Trophoblast cell (in vitro differentiated cells and primary cell): ENCODE data around the gene WSB1.

ENCODE experiments used
- DNase-seq, 2 donors: peaks; one replicate each; pipeline ENCODE4 v3.0.0-alpha.2; 2016
- H2AFZ ChIP-seq: 2 replicates; pipeline ENCODE4 v1.6.1; 2013; ENCODE audit warnings: low read length, moderate library complexity, mild to moderate bottlenecking; ENCODE audit not compliant: insufficient read depth, poor library complexity
- H2AK5ac ChIP-seq: 2 replicates; pipeline ENCODE4 v1.6.1; 2013; ENCODE audit warnings: mild to moderate bottlenecking, low read length
- H2BK120ac ChIP-seq: 2 replicates; pipeline ENCODE4 v1.6.1; 2013; ENCODE audit warnings: low read length, mild to moderate bottlenecking, moderate library complexity; ENCODE audit not compliant: insufficient read depth, poor library complexity
- H2BK12ac ChIP-seq: 2 replicates; pipeline ENCODE4 v1.6.1; 2013; ENCODE audit warnings: mild to moderate bottlenecking, low read length, moderate library complexity
- H2BK5ac ChIP-seq: 2 replicates; pipeline ENCODE4 v1.6.1; 2013; ENCODE audit warnings: low read length, low read depth, moderate library complexity, mild to moderate bottlenecking; ENCODE audit not compliant: poor library complexity
- H3K14ac ChIP-seq: 2 replicates; pipeline ENCODE4 v1.6.1; 2013; ENCODE audit warnings: mild to moderate bottlenecking, low read length
- H3K18ac ChIP-seq: 2 replicates; pipeline ENCODE4 v1.6.1; 2013; ENCODE audit warnings: mild to moderate bottlenecking, low read length
- H3K23ac ChIP-seq: 2 replicates; pipeline ENCODE4 v1.6.1; 2013; ENCODE audit warnings: low read length
- H3K27ac ChIP-seq: 2 replicates; pipeline ENCODE4 v1.5.1; 2013; ENCODE audit warnings: low read depth, mild to moderate bottlenecking, inconsistent platforms, low read length, moderate library complexity
- H3K27me3 ChIP-seq: 2 replicates; pipeline ENCODE4 v1.6.1; 2013; ENCODE audit warnings: inconsistent platforms, mild to moderate bottlenecking, low read length, moderate library complexity; ENCODE audit not compliant: insufficient read depth
- H3K36me3 ChIP-seq, 2 experiments: 1 replicate in 1 of 2; 2 replicates in 1 of 2; pipeline ENCODE4 v1.6.1; 2013; ENCODE audit warnings: low read length in 2 of 2, mild to moderate bottlenecking in 2 of 2, moderate library complexity in 1 of 2; ENCODE audit not compliant: insufficient read depth in 2 of 2, control insufficient read depth in 1 of 2
- H3K4ac ChIP-seq: 2 replicates; pipeline ENCODE4 v1.6.1; 2013; ENCODE audit warnings: low read depth, mild to moderate bottlenecking, low read length, moderate library complexity
- H3K4me1 ChIP-seq, 2 experiments: 1 replicate in 1 of 2; 2 replicates in 1 of 2; pipeline ENCODE4 v1.6.1; 2013; ENCODE audit warnings: low read length in 2 of 2, mild to moderate bottlenecking in 2 of 2, moderate library complexity in 1 of 2; ENCODE audit not compliant: insufficient read depth in 2 of 2, control insufficient read depth in 1 of 2
- H3K4me2 ChIP-seq: 2 replicates; pipeline ENCODE4 v1.6.1; 2013; ENCODE audit warnings: inconsistent platforms, mild to moderate bottlenecking, low read length, moderate library complexity
- H3K4me3 ChIP-seq: 2 replicates; pipeline ENCODE4 v1.5.1; 2013; ENCODE audit warnings: mild to moderate bottlenecking, low read depth, low read length, inconsistent platforms
- H3K79me1 ChIP-seq: one replicate; pipeline ENCODE4 v1.6.1; 2013; ENCODE audit warnings: low read length
- H3K79me2 ChIP-seq: 2 replicates; pipeline ENCODE4 v1.6.1; 2013; ENCODE audit warnings: low read length, mild to moderate bottlenecking; ENCODE audit not compliant: control insufficient read depth, insufficient read depth, poor library complexity
- H3K9ac ChIP-seq: 2 replicates; pipeline ENCODE4 v1.6.1; 2013; ENCODE audit warnings: mild to moderate bottlenecking, low read length
- H3K9me3 ChIP-seq: 2 replicates; pipeline ENCODE4 v1.6.1; 2013; ENCODE audit warnings: low read depth, mild to moderate bottlenecking, control low read depth, inconsistent platforms, low read length; ENCODE audit not compliant: insufficient read depth
- H4K12ac ChIP-seq: 2 replicates; pipeline ENCODE4 v1.6.1; 2013; ENCODE audit warnings: low read depth, mild to moderate bottlenecking, low read length, moderate library complexity
- H4K8ac ChIP-seq: 2 replicates; pipeline ENCODE4 v1.6.1; 2013; ENCODE audit warnings: low read depth, mild to moderate bottlenecking, low read length, moderate library complexity
- H4K91ac ChIP-seq: one replicate; pipeline ENCODE4 v1.6.1; 2013; ENCODE audit warnings: low read depth, mild to moderate bottlenecking, low read length, moderate library complexity
- WGBS: extraction: QIAGEN DNeasy Blood & Tissue Kit; methylation state at CpG from one replicate; pipeline ENCODE4 v1.1.7; 2013; ENCODE audit warnings: missing lambda C conversion rate; ENCODE audit not compliant: insufficient read length, insufficient coverage; ENCODE audit errors: extremely low coverage; 5-methylcytosine and 5-hydroxymethylcytosine counted together

WSB1 gene

GRCh38 chr17:27306276-27306835 is 12.4 kb downstream of the WSB1 start:
- Histone ChIP-seq H4K91ac (no peak overlapping the region), H3K27me3 (no peaks in the 10 kb centered on the region), H4K8ac (no peak overlapping the region), H3K23ac (no peak overlapping the region), H4K12ac (no peak overlapping the region), H3K4me3 (no peak overlapping the region), H3K36me3 (peaks cover 16 to 34% of the 10 kb centered on the region in 2 experiments), H3K4me1 (no peaks in the 10 kb centered on the region), H3K79me1 (no peaks in the 10 kb centered on the region), H2BK12ac (no peak overlapping the region), H3K18ac (no peak overlapping the region), H3K4me2 (no peak overlapping the region), H2BK120ac (no peak overlapping the region), H3K79me2 (peaks cover 2% of the 10 kb centered on the region), H2AFZ (no peak overlapping the region), H2BK5ac (no peak overlapping the region), H3K4ac (peak overlapping the region; percentile 46), H2AK5ac (no peak overlapping the region), H3K14ac (no peak overlapping the region), H3K9me3 (no peaks in the 10 kb centered on the region), H3K9ac (no peak overlapping the region), H3K27ac (no peak overlapping the region)
- WGBS, result no CpG with 5 or more reads among the region's 7 CpGs
- DNase-seq, result no peak

GRCh38 chr17:27310565-27311110 is 16.7 kb downstream of the WSB1 start:
- H3K27ac ChIP-seq, result no peak overlapping the region
- H2AFZ ChIP-seq, result no peak overlapping the region
- no peaks in the 10 kb centered on the region for H3K79me1 ChIP-seq
- no peaks in the 10 kb centered on the region for H3K79me2 ChIP-seq
- H3K4ac ChIP-seq, result no peak overlapping the region
- H2AK5ac ChIP-seq, result no peak overlapping the region
- no peak overlapping the region for H3K18ac ChIP-seq
- H4K12ac ChIP-seq, result no peak overlapping the region
- H2BK5ac ChIP-seq, result no peak overlapping the region
- H3K4me3 ChIP-seq, result no peak overlapping the region
- no peaks in the 10 kb centered on the region for H3K4me1 ChIP-seq
- H2BK12ac ChIP-seq, result no peak overlapping the region
- peaks cover 28 to 51% of the 10 kb centered on the region in 2 experiments for H3K36me3 ChIP-seq
- H3K27me3 ChIP-seq, result no peaks in the 10 kb centered on the region
- no peak for DNase-seq
- no peak overlapping the region for H4K8ac ChIP-seq
- H2BK120ac ChIP-seq, result no peak overlapping the region
- no peaks in the 10 kb centered on the region for H3K9me3 ChIP-seq
- no peak overlapping the region for H3K23ac ChIP-seq
- no peak overlapping the region for H3K9ac ChIP-seq
- no CpG with 5 or more reads among the region's 4 CpGs for WGBS
- no peak overlapping the region for H3K4me2 ChIP-seq
- no peak overlapping the region for H4K91ac ChIP-seq
- H3K14ac ChIP-seq, result no peak overlapping the region

- Histone ChIP-seq H3K79me2 (no peaks in the 10 kb centered on the region), H3K23ac (no peak overlapping the region), H3K4me1 (no peaks in the 10 kb centered on the region), H2BK5ac (no peak overlapping the region), H4K91ac (no peak overlapping the region), H3K18ac (no peak overlapping the region), H3K79me1 (no peaks in the 10 kb centered on the region), H3K9me3 (no peaks in the 10 kb centered on the region), H3K27me3 (no peaks in the 10 kb centered on the region), H3K4ac (no peak overlapping the region), H4K8ac (no peak overlapping the region), H3K4me3 (no peak overlapping the region), H3K9ac (no peak overlapping the region), H2BK12ac (no peak overlapping the region), H3K27ac (no peak overlapping the region), H2AFZ (no peak overlapping the region), H2BK120ac (no peak overlapping the region), H3K4me2 (no peak overlapping the region), H4K12ac (no peak overlapping the region), H3K36me3 (peaks cover 37 to 56% of the 10 kb centered on the region in 2 experiments), H3K14ac (no peak overlapping the region), H2AK5ac (no peak overlapping the region)
- WGBS, result no CpG with 5 or more reads among the region's 1 CpG
- no peak for DNase-seq
Measured at GRCh38 chr17:27313301-27313700, 19.4 kb downstream of the WSB1 start.

GRCh38 chr17:27315322-27315721 is 21.4 kb downstream of the WSB1 start:
- H4K91ac ChIP-seq, result no peak overlapping the region
- H3K4me2 ChIP-seq, result no peak overlapping the region
- peak; percentile 80 to 85 for DNase-seq
- H2BK120ac ChIP-seq, result no peak overlapping the region
- H3K23ac ChIP-seq, result no peak overlapping the region
- no peak overlapping the region for H3K18ac ChIP-seq
- no peak overlapping the region for H2AK5ac ChIP-seq
- H3K14ac ChIP-seq, result no peak overlapping the region
- no peak overlapping the region for H2AFZ ChIP-seq
- H3K27ac ChIP-seq, result no peak overlapping the region
- H3K4ac ChIP-seq, result no peak overlapping the region
- no peak overlapping the region for H2BK5ac ChIP-seq
- H3K4me3 ChIP-seq, result no peak overlapping the region
- H3K4me1 ChIP-seq, result no peaks in the 10 kb centered on the region
- no peaks in the 10 kb centered on the region for H3K79me2 ChIP-seq
- H3K27me3 ChIP-seq, result no peaks in the 10 kb centered on the region
- peaks cover 38 to 57% of the 10 kb centered on the region in 2 experiments for H3K36me3 ChIP-seq
- H3K79me1 ChIP-seq, result no peaks in the 10 kb centered on the region
- no peak overlapping the region for H2BK12ac ChIP-seq
- no peak overlapping the region for H3K9ac ChIP-seq
- no peak overlapping the region for H4K12ac ChIP-seq
- H3K9me3 ChIP-seq, result peaks cover 3% of the 10 kb centered on the region
- H4K8ac ChIP-seq, result no peak overlapping the region
- WGBS, result no CpG with 5 or more reads among the region's 6 CpGs
